HEK293 (cell line): ENCODE results near the gene KATNAL2.
A peak's percentile ranks its signal among the peaks of the same experiment; 100 is the strongest.

Experiments
- CTCF ChIA-PET: fragments of 350-600 bp; formaldehyde crosslinking; extraction: SDS; loops from one replicate; lab custom pipeline; 2021; ENCODE audit warnings: antibody characterized with exemption; lab: Yijun Ruan, JAX
- POLR2A ChIA-PET: fragments of 300-600 bp; formaldehyde crosslinking; extraction: SDS; loops from one replicate; lab custom pipeline; 2020; ENCODE audit warnings: antibody characterized with exemption, inconsistent platforms; lab: Yijun Ruan, JAX
- H3K27ac ChIP-seq: fragments of 200-500 bp; sonication (Bioruptor generic); 2 replicates; pipeline ENCODE4 v1.5.1; 2014; ENCODE audit warnings: low read depth, low read length, control low read depth, inconsistent platforms; ENCODE audit errors: extremely low read depth
- H3K36me3 ChIP-seq, 2 experiments: fragments of 200-500 bp in 1 of 2; sonication (Bioruptor generic) in 1 of 2; 1 replicate in 1 of 2; 2 replicates in 1 of 2; pipeline ENCODE4 v1.5.1; 2014 to 2017; ENCODE audit warnings: inconsistent platforms in 2 of 2, low read length in 2 of 2; ENCODE audit not compliant: control insufficient read depth in 2 of 2, insufficient read depth in 1 of 2
- H3K4me1 ChIP-seq: fragments of 200-500 bp; sonication (Bioruptor generic); 2 replicates; pipeline ENCODE4 v1.5.1; 2014; ENCODE audit warnings: mild to moderate bottlenecking, low read length, inconsistent platforms; ENCODE audit not compliant: control insufficient read depth, insufficient read depth
- H3K4me3 ChIP-seq: 2 replicates; pipeline ENCODE4 v1.5.1; 2011; ENCODE audit warnings: low read depth, mild to moderate bottlenecking, control low read depth, low read length, moderate library complexity
- H3K9me3 ChIP-seq: fragments of 200-500 bp; sonication (Bioruptor generic); 2 replicates; pipeline ENCODE4 v1.5.1; 2014; ENCODE audit warnings: low read depth, low read length, inconsistent platforms; ENCODE audit not compliant: control insufficient read depth, insufficient read depth
- ELK4 ChIP-seq: IDR thresholded peaks from 2 replicates; pipeline ENCODE4 v1.6.1; 2011; ENCODE audit warnings: mild to moderate bottlenecking, low read depth, low read length, borderline replicate concordance
- SETDB1 ChIP-seq: IDR thresholded peaks from one replicate; pipeline ENCODE4 v1.6.1; 2017; ENCODE audit warnings: mild to moderate bottlenecking, low read length, moderate library complexity, mixed read lengths; ENCODE audit not compliant: insufficient read length
- SP2 ChIP-seq: fragments of 450-650 bp; formaldehyde crosslinking; IDR thresholded peaks from 2 replicates; pipeline ENCODE4 v1.5.1; 2016; ENCODE audit warnings: missing biosample characterization, missing genetic modification characterization
- TRIM28 ChIP-seq: IDR thresholded peaks from 2 replicates; pipeline ENCODE4 v1.6.1; 2011; ENCODE audit warnings: low read length, control low read depth, borderline replicate concordance
- ZBTB1 ChIP-seq: fragments of 450-650 bp; formaldehyde crosslinking; IDR thresholded peaks from 2 replicates; pipeline ENCODE4 v1.5.1; 2016; ENCODE audit warnings: missing biosample characterization, missing genetic modification characterization
- ZNF155 ChIP-seq: fragments of 450-650 bp; formaldehyde crosslinking; IDR thresholded peaks from 2 replicates; pipeline ENCODE4 v1.5.1; 2016; ENCODE audit warnings: missing biosample characterization, missing genetic modification characterization
- ZNF211 ChIP-seq: fragments of 450-650 bp; formaldehyde crosslinking; IDR thresholded peaks from 2 replicates; pipeline ENCODE4 v1.5.1; 2016; ENCODE audit warnings: low read depth, missing biosample characterization, missing genetic modification characterization
- ZNF221 ChIP-seq: fragments of 450-650 bp; formaldehyde crosslinking; IDR thresholded peaks from 2 replicates; pipeline ENCODE4 v1.5.1; 2017; ENCODE audit warnings: missing biosample characterization, missing genetic modification characterization, borderline replicate concordance
- ZNF292 ChIP-seq: fragments of 450-650 bp; formaldehyde crosslinking; IDR thresholded peaks from 2 replicates; pipeline ENCODE4 v1.5.1; 2016; ENCODE audit warnings: low read depth, missing biosample characterization, missing genetic modification characterization, borderline replicate concordance
- ZNF335 ChIP-seq: fragments of 450-650 bp; formaldehyde crosslinking; conservative IDR thresholded peaks from 2 replicates; pipeline ENCODE4 v1.5.1; 2016; ENCODE audit warnings: missing biosample characterization, missing genetic modification characterization
- ZNF394 ChIP-seq: fragments of 450-650 bp; formaldehyde crosslinking; IDR thresholded peaks from 2 replicates; pipeline ENCODE4 v1.5.1; 2016; ENCODE audit warnings: missing biosample characterization, missing genetic modification characterization, mild to moderate bottlenecking, moderate library complexity, borderline replicate concordance
- ZNF596 ChIP-seq: fragments of 450-650 bp; IDR thresholded peaks from 2 replicates; pipeline ENCODE4 v1.5.0; 2018; ENCODE audit warnings: missing biosample characterization, mild to moderate bottlenecking, missing genetic modification characterization, moderate library complexity
- ZNF621 ChIP-seq: fragments of 450-650 bp; formaldehyde crosslinking; IDR thresholded peaks from 2 replicates; pipeline ENCODE4 v1.5.1; 2017; ENCODE audit warnings: missing biosample characterization, missing genetic modification characterization
- ZNF654 ChIP-seq: fragments of 450-650 bp; formaldehyde crosslinking; IDR thresholded peaks from 2 replicates; pipeline ENCODE4 v1.5.1; 2016; ENCODE audit warnings: low read depth, missing biosample characterization, missing genetic modification characterization
- ZNF670 ChIP-seq: fragments of 450-650 bp; formaldehyde crosslinking; IDR thresholded peaks from 2 replicates; pipeline ENCODE4 v1.5.1; 2016; ENCODE audit warnings: missing biosample characterization, missing genetic modification characterization, low read depth
- TF ChIP-seq, protein P1 (sequence below): fragments of 450-650 bp; formaldehyde crosslinking; IDR thresholded peaks from 2 replicates; pipeline ENCODE4 v1.5.1; 2016; ENCODE audit warnings: missing biosample characterization, missing genetic modification characterization
- TF ChIP-seq, protein P2 (sequence below): fragments of 450-650 bp; formaldehyde crosslinking; IDR thresholded peaks from 2 replicates; pipeline ENCODE4 v1.5.1; 2016; ENCODE audit warnings: missing biosample characterization, missing genetic modification characterization
- TF ChIP-seq, protein P3 (sequence below): sonication (generic); formaldehyde crosslinking; IDR thresholded peaks from 2 replicates; pipeline ENCODE4 v1.8.1; 2022; ENCODE audit warnings: mild to moderate bottlenecking, moderate library complexity, missing genetic modification reagents

The KATNAL2 gene

DNA sequence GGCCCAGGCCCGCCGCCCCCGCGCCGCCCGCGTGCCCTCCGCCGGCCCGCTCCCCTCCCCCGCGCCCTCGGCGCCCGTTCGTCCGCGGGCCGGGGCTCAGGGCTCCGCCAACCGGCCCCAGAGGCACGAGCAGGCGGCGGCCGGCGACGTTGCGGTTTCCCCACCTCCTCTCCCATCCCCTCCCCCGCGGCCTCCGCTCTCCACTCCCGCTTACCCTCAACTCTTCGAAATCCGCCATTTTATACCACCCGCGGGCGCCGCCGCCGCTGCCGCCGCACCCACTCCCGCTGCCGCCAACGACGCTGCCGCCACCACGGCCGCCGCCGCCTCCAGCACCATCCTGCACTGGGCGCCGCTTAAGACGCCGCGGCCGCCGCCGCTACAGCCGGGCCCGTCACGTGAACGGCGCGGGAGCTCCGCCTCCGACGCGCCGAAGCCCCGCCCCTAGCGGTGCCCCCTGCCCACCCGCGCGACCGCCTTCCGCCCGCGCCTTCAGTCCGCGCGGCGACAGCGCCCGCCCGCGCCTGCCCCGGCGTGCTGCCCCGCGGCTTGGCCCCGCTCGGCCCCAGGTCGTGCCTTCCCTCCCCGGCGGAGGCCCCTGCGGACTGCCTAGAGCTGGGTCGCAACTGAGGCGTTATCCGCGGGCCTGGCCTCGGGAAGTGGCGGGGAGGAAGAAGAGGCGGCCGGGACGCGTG, at the start of gene KATNAL2, which contains the start of gene PIAS2 (continued):
- TF ChIP-seq ZNF670 (tag by site-specific recombination) (no peak), ZNF654 (tag by site-specific recombination) (no peak), ZNF155 (tag by site-specific recombination) (no peak), ZNF596 (tag by site-specific recombination) (0 out of 2 replicates have a peak, but pooled peaks have one; percentile 2), ZNF211 (tag by site-specific recombination) (no peak), ZNF292 (no peak), ZNF221 (tag by site-specific recombination) (no peak), ZNF621 (tag by site-specific recombination) (no peak), ELK4 (no peak), ZNF394 (tag by site-specific recombination) (no peak), ZNF335 (tag by site-specific recombination) (no peak)
- TF ChIP-seq, protein P1, sequence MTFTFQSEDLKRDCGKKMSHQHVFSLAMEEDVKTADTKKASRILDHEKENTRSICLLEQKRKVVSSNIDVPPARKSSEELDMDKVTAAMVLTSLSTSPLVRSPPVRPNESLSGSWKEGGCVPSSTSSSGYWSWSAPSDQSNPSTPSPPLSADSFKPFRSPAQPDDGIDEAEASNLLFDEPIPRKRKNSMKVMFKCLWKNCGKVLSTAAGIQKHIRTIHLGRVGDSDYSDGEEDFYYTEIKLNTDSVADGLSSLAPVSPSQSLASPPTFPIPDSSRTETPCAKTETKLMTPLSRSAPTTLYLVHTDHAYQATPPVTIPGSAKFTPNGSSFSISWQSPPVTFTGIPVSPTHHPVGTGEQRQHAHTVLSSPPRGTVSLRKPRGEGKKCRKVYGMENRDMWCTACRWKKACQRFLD (tag by site-specific recombination) = no peak
- TF ChIP-seq, protein P2, sequence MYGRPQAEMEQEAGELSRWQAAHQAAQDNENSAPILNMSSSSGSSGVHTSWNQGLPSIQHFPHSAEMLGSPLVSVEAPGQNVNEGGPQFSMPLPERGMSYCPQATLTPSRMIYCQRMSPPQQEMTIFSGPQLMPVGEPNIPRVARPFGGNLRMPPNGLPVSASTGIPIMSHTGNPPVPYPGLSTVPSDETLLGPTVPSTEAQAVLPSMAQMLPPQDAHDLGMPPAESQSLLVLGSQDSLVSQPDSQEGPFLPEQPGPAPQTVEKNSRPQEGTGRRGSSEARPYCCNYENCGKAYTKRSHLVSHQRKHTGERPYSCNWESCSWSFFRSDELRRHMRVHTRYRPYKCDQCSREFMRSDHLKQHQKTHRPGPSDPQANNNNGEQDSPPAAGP (tag by site-specific recombination) = no peak

DNA sequence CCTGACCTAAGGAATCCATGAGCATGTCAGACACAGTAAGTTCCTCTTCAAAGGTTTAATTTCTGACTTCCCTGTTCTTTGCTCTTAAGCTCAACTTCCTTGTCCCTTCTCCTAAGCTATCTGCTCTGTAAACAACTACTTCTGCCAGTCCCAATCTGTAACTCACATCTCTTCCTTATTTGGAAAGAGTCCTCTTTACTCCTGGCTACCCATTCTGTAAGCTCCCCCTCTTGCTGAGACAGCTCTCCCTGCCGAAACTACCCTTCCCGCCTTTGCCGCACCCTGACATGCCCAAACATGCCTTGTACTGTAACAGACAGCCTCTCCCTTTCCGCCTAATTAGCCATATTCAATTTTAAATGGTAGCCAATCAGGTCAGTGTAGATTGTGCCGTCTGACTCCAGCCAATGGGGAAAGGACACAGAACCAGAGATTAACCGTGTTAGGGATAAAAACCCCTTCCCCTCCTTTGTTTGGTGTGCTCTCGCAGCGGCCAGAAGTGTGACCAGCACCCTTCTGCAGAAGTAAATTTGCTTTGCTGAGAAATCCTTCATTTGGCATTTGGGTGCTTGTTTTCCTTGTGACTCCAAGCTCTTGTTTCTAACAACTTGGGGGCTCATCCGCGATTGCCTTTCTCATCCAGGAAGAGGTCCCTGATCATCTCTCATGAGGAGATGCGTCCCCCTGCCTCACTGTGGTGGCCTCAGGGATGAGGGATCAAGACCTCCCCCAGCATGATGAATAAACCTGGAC, 49.1 kb upstream of the KATNAL2 start:
- Histone ChIP-seq H3K4me1 (no peaks in the 10 kb centered on the region), H3K9me3 (no peaks in the 10 kb centered on the region), H3K36me3 (no peaks in the 10 kb centered on the region; a peak in 1 of 3 replicates), H3K27ac (no peak overlapping the region), H3K4me3 (no peak overlapping the region)
- TF ChIP-seq TRIM28 = peak; percentile 76; the same call in 1 of the 2 replicates
- TF ChIP-seq, protein P3, sequence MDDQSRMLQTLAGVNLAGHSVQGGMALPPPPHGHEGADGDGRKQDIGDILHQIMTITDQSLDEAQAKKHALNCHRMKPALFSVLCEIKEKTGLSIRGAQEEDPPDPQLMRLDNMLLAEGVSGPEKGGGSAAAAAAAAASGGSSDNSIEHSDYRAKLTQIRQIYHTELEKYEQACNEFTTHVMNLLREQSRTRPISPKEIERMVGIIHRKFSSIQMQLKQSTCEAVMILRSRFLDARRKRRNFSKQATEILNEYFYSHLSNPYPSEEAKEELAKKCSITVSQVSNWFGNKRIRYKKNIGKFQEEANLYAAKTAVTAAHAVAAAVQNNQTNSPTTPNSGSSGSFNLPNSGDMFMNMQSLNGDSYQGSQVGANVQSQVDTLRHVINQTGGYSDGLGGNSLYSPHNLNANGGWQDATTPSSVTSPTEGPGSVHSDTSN = no peak
- no peak for TF ChIP-seq SP2 (tag by site-specific recombination)
- no peak for TF ChIP-seq ZBTB1 (tag by site-specific recombination)
- peak; percentile 96 for TF ChIP-seq SETDB1
- CTCF ChIA-PET = interaction anchor here (0.6 to 1.1 kb wide), 3 partner anchors 21 to 182 kb away, joined by 3 read pairs; no protein-coding TSS in a partner anchor
- POLR2A ChIA-PET = interaction anchor here (1.5 kb wide), 1 partner anchor 49 kb away, joined by 3 read pairs; the partner anchor contains the start of genes KATNAL2 and PIAS2
